Medulla oblongata (tissue), 1 donor: Measurements from ENCODE around the gene PRPS1.
"Not testable (repeated sequence)": the region's sequence is repeated elsewhere in the genome, so short reads cannot be mapped to it uniquely, and the experiment has no call there.

ENCODE experiments used
- DNase-seq: peaks from one replicate; pipeline ENCODE4 v3.0.0-alpha.2; 2015; ENCODE audit errors: extremely low spot score

The PRPS1 gene

DNA sequence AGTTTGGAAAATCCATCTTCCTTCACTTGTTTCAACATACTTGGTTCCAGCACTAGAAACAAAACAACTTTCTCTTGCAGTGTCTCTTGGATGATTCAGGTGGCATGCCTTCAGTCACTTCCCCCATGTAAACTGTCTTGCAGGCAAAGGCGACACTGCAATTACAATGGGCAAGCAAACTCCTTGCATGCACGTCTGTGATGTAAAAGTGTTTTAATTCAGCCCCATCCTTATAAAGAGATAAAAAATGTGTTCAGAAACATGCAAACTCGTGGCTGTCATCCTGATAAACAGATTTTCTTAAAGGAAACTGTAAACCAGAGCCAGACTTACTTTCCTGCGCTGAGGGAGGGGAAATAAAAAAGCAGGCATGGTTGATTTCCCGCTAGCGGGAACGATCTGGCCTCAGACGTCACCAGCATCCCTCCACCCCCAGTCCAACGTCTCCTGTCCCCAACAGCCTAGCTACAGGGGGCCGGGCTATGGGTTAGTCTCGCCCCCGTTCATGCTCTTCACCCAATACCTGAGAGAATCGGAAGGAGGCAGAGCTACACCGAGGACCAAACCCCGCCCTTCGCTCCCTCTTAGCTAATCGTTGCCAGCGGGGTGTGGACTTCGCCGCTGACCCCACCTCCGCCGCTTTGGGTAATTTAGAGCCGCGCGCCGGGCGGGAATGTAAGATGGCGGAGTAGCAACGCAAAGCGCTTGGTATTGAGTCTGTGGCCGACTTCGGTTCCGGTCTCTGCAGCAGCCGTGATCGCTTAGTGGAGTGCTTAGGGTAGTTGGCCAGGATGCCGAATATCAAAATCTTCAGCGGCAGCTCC, at the start of gene PRPS1:
PRPS1 (plus strand) TSS at position 673 of the 824 bp plus-strand sequence; CDS start at position 792, 119 bp downstream.
- DNase-seq: peak; percentile 92

DNA sequence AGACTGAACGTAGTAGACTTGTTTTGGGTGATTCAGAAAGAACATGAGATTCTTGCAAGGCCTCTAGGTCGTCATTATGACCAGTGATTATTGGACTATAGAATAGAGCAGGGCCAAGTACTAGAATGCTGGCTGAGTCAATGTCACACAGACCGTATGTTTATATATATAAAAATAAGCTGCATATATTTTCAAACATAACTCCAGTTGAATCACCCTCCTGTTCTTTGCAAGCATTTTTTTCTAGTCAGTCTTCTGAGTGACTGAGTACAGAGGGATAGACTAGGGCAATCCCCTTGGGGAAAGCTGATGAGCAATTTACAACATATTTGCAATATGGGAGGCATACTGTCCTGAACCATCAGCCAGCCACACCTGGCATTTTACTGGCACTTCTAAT, 48.4 kb upstream of the PRPS1 start:
- no peak for DNase-seq

DNA sequence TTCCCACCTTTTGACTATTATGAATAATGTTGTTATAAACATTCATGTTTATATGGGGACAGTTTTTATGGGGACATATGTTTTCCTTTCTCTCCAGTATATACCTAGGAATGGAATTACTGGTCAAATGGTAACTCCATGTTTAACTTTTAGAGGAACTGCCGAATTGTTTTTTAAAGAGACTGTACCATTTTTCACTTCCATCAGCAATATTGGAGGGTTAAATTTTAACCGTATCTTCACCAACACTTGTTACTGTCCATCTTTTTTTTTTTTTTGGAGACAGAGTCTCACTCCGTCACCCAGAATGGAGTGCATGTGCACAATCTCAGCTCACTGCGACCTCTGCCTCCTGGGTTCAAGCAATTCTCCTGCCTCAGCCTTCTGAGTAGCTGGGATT, 46.4 kb upstream of the PRPS1 start:
- no peak for DNase-seq

DNA sequence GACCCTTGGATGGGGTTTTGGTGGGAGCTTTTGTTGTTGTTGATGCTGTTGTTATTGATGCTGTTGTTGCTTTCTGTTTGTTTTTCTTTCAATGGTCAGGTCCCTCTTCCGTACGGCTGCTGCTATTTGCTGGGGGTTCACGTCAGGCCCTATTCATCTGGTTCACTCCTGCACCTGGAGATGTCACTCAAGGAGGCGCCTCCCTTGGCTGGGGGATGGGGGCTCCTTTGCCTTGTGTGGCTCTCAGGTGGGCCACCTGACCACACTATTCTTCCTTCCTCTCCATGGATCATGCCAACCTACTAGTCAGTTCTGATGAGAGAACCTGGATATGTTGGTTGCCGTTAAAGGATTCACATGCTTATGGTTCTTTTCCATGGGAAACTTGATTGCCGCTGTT, 39.1 kb upstream of the PRPS1 start:
- no peak for DNase-seq

DNA sequence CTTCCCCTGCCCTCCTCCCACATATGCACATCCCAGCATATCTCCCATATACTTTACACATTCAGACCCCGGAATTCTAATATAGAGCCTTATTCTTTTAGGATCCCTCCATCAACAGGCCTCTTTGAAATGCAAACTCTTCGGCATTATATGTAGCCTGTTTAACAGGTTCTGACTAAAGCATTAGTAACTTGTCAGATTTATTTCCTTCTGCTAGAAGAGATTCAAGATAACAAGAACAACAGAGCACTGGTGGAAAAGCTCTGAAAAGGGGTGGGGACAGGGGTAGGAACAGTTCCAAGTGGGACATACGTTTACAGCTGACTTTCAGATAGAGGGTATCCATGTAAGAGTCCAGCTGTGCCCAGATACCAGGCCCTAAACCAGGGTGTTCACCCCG, 31.7 kb upstream of the PRPS1 start:
- no peak for DNase-seq

DNA sequence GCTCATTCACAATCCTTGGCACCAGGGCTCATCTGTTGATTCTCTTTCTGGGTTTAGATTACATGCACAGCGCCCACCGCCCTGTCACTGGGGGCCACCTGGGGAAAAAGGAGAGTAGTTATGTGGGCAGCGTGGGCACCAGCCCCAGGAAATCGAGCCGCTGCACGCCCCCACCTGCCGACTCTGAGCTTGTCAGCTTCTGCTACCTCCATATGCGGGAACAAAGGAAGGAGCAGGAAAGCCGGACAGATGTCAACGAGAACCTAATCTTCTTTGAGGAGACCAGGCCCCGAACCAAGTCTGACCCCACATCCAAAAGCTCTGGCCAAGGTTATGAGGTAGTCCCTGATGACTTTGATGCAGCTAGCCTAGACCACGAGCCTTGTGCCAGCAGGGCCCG, 31.0 kb upstream of the PRPS1 start:
- DNase-seq: no peak

DNA sequence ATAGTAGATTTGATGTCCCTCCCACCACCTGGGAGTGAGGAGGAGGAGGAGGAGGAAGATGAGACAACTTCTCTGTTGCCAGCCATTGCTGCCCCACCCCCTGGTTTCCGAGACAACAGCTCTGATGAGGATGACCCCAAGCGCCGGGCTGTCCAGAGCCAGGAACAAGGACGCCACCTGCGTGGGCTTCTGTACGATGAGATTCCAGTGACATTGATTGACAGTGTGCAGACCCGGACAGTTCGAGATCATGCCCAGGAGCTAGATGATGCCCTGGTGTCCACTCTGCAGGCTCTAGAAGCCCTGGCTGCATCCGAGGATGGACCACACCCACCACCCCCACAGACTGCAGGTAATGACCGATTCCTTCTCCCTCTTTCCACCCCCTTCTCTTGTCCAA, 30.5 kb upstream of the PRPS1 start:
- DNase-seq: no peak

DNA sequence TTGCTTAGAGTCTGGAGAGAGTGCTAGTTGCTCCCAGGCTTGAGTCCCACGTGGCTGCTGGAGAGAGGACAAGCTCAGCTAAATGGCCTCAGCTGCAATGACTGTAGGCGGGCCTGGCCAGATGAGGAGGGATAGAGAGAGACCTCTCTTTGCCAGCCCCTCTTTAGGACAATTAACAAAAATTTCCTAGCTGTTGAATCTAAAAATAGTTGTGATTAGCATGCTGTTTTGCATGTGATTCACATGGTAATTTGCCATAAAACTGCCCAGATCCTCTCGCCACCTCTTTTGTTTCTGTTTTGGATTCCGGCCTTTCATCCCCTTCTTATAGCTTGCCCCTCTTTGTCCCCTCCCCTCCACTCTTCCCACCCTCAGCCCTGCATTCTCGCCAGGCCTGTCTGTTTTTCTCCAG, 28.9 kb upstream of the PRPS1 start:
- DNase-seq: peak; percentile 14

DNA sequence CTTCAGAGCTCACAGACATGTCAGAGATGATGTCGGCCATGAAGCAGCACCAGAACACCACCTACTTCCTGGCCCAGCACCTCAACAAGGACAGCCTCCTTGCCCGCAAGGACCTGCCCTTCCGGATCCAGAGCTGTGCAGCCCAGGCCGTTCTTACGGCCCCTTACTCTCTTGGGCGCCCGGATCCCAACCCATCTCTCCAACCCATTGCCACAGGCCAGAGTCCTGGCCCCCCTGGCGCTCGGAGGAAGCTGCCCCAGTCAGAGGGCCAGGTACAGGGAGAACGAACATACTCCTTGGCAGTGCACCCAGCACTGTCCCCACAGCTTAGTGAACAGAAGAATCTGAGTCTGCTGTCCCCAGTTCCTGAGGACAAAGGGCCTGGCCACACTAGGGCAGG, 27.9 kb upstream of the PRPS1 start:
- DNase-seq: no peak

DNA sequence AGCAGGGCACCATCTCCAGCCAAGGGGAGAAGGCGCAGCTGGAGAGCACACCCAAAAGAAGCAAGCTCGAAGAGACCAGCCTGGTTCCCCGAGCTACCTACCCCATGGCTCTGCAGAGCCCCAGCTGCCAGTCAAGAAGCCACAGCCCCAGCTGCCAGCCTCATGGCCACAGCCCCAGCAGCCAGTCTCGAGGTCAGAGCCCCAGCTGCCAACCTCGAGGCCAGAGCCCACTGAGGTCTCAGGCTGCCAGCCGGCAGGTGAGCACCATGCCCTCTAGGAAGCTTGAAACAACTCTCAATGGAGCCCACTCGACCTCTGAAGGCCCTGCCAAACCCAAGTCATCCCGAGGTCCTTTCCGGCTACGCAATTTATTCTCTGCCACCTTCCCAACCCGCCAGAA, 27.0 kb upstream of the PRPS1 start:
- DNase-seq: no peak

DNA sequence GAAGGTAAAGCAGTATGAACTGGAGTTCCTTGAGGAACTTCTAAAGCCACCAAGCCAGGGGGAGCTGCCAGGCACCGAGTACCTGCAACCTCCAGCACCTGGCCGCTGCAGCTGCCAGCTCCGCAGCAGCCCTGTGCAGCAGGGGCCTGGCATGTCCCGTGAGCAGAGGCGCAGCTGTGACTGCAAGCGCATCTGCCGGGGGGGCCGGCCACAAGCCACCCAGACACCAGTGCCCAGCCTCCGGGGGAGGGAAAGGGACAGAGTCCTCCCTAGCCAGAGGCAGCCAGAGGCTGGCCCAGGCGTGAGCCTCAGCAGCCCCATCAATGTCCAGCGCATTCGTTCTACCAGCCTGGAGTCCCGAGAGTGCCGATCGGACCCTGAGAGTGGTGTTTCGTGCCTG, 26.6 kb upstream of the PRPS1 start:
- no peak for DNase-seq

DNA sequence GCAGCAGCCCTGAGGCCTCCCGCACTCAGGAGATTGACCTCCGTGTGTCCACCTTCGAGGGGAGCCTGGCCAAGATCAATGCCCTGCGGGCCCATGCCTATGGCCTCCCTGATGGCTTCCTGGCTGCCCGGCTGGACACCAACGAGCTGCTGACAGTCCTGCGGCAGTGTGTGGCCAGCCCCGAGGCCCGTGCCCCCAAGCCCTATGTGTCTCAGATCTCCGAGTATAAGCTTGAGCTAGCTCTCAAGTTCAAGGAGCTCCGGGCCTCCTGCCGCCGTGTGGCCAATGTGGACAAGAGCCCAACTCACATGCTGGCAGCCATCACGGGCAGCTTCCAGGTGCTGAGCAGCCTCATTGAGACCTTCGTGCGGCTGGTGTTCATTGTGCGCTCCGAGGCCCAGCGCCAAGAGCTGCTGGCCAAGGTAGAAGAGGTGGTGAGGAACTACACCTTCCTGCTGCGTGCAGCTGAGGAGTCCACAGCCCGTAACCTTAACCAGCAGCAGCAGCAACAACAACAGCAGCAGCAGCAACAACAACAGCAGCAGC, 25.5 kb upstream of the PRPS1 start:
- no peak for DNase-seq

DNA sequence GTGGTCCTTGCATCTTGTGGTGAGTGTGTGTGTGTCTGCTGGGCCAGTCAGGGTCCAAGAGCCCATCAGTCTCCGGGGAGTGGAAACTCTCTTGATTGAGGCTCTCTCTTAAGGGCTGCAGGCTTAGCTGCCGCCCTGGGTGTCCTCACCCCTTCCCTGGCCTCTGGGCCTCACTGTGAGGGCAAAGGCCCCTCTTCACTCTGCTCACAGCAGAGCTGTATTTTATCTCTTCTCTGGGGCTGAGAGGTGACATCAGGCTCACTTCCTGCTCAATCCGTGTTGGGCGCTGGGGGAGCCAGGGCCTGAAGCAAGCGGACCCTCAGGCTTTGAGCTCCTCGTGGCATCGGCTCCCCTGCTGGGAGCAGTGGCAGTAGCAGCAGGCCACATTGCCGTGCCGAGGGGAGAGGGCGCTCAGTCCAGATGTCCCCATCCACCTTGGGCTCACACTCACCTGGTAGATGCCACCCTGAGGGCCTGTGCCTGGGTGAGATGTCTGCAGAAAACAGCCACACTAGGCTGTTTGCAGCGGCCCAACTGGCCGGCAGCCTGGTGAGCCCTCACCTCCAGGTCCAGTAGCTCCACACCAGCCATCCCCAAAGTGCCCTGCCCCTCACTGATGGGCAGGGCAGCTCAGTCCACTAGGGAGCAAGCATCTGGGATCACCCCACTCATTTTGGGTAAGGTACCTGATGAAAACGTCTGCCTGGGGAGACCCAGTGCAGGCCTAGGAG, 24.7 kb upstream of the PRPS1 start:
- no peak for DNase-seq

DNA sequence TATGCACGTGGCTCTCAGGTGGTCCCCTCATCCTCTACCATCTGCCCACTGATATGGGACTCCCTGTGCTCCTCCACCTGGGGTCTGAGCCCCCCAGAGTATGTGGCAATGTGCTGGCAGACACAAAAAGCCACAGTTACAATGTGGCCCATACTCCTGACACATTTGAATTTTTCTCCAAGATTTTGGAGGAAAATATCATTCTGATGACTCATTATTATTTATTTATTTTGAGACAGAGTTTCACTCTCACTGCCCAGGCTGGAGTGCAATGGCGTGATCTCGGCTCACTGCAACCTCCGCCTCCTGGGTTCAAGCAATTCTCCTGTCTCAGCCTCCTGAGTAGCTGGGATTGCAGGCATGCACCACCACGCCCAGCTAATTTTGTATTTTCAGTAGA, 19.2 kb upstream of the PRPS1 start:
- DNase-seq: not testable (repeated sequence)

DNA sequence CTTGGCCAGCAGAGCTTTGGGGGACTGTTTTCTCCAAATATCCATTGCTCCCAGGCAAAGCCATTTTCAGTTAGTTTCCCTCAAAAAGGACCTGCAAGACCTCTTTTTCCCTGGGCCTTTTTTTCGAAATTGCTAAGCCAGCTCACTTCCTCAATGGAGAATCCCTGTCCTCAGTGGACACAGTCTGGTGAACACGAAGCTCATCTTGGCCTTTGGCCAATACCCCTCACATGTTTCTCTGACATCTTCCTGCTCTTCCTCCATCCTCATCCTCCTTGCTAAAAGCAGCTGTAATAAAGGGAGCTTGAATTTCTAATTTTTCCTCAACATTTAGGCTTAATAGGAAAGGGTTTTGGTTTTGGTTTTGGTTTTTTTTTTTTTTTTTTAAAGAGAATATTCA, 17.6 kb upstream of the PRPS1 start:
- peak; percentile 2 for DNase-seq

DNA sequence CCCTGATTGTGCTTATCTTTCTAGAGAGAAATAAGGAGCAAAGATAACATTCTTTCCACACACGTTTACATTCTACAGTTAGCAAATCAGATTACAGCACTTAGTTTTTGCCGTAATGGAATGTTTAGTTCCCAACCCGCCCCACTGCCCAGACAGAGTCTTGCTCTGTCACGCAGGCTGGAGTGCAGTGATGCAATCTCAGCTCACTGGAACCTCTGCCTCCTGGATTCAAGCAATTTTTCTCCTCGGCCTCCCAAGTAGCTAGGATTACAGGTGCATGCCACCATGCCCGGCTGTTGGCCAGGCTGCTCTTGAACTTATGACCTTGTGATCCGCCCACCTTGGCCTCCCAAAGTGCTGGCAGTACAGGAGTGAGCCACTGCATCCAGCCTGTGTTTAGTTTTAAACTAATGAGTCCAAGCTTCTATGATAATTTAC, 8.4 kb upstream of the PRPS1 start:
- DNase-seq: no peak

DNA sequence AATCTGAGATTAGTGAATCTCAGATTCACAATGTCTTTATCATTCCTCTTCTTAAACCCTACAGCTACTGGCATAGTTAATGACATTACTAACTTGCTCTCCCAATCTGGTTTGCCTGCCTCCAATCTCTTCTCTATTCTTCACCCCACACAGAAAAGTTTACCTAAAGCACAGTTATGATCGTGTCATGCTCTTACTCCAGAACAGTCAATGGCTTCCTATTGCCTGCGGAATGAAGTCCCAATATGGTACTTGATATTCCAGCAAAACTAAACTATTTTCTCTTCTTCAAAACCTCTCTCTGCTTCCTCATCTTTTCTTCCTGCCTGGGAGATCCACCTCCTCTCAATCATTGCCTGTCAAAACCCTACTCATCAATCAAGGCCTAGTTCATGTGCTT, 3.4 kb upstream of the PRPS1 start:
- DNase-seq: no peak

DNA sequence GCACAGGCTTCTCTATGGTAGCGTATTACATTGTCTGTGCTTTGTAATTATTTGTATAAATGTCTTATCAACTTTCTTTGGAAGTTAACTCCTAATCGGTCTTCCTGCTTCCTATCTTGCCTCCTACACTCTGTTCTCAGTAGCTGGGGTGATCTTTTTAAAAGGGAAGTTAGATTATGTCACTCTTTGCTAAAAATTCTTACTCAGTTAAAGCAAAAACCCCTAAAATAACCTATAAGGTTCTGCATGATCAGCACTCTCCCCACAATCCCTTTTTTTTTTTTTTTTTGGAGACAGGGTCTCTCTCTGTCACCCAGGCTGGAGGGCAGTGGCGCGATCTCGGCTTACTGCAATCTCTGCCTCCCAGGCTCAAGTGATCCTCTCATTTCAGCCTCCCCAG, 2.6 kb upstream of the PRPS1 start:
- no peak for DNase-seq

DNA sequence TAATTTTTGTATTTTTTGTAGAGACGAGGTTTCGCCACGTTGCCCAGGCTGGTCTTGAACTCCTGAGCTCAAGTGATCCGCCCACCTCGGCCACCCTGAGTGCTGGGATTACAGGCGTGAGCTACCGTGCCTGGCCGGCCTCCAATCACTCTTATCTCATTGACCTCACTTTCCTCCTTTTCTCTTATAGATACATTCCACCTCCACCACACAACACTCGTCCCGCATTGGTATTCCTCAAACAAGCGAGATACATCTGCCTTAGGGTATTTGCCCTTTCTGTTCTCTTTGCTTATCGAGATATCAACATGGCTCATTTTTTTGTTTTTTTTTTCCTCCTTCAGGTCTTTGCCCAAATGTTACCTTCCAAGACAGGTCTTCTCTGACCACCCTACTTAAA, 1.8 kb upstream of the PRPS1 start:
- no peak for DNase-seq

DNA sequence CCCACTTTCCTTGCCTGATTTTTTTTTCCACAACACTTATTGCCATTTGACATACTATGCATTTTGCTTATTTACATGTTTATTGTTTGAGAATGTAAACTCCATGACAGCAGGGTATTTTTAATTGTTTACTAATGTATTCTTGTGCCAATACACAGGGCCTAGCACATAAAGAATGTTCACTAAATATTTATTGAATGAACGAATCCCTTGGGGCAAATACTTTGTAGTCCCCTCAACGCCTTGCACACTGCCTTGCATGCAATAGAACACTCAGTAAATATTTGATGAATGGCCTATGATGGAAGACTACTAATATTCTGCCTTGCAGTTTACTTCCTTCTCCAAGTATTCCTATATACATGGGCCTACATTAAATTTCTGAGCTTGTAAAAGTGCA, 1.4 kb upstream of the PRPS1 start:
- no peak for DNase-seq

DNA sequence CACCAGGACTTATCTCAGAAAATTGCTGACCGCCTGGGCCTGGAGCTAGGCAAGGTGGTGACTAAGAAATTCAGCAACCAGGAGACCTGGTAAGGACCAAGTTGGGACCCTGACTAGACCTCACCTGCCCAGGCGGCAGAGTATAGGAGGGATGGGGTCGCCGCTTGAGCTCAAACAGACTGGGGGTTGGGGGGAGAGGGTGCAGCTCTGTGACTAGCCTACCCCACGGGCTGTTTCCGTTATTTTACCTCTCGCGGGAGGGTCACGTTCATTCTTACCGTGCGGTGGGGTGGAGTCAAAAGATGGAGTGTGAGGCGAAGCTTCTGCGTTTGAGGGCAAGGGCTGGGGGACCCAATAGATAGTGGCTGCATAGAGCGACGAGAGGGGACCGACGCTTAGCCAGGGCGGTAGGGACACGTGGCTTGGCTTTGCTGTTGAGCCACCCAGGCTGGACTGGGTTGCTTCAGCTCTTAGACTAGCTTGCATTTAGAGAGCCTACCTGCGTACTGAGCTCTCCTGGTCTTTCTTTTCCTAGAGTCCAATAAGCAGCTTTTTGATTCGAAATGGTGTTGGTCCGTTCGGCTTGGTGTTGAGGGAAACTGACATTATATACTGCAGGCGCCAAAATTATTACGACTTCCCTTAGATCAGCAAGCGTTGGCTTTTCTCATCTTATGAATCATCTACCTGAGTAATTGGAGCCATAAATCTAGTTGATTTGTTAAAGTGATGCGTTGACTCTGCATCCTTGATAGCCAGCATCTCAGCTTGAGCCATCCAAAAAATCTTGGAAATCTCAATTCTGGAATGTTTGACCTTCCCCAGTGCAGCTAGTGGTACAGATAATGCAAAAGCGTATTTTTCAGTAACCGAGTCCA, 591 bp downstream of the PRPS1 start:
- DNase-seq: peak; percentile 47

DNA sequence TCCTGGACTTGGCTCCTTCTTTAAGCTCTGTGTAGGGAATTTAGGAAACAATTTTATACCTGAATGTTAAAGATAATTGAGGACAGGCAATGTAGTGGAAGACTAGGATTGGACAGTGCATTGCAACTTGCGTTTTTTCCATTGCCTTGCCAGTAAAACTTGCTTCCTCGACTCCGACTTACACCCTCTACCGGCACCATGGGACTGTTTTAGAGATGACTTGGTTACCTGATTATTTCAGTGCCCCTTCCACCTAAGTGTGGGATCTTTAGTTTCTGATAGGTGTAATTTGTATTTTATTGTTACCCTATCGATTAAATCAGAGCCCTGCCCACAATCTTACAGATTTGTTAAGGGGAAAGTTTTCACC, 1.2 kb downstream of the PRPS1 start:
- peak; percentile 37 for DNase-seq
